GM23338 (cell line): ENCODE results near the gene PTH. TPM values are rescaled to one million over a fixed set of nuclear protein-coding genes. Genes with fewer than 3 reads are reported as not detected.

Experiments used
- ATAC-seq: fragments of 200-7000 bp; cut with Tn5 transposase; 3 replicates; pipeline ENCODE4 v1.9.1; 2020
- DNase-seq: peaks from one replicate; pipeline ENCODE4 v3.0.0-alpha.2; 2015; ENCODE audit warnings: low spot score
- H2AFZ ChIP-seq: fragments of 200-600 bp; sonication (generic); 2 replicates; pipeline ENCODE4 v1.8.0; 2016; ENCODE audit warnings: antibody characterized with exemption, mild to moderate bottlenecking, moderate library complexity
- H3F3A ChIP-seq: fragments of 200-600 bp; sonication (generic); replicated peaks from 2 replicates; pipeline ENCODE4 v1.8.0; 2017; ENCODE audit warnings: antibody characterized with exemption, mixed run types, low read depth
- H3K27ac ChIP-seq: fragments of 200-600 bp; sonication (generic); 2 replicates; pipeline ENCODE4 v1.6.1; 2016; ENCODE audit warnings: low read depth
- H3K27me3 ChIP-seq: fragments of 200-600 bp; sonication (generic); 2 replicates; pipeline ENCODE4 v1.8.0; 2016; ENCODE audit warnings: mild to moderate bottlenecking, mixed run types, moderate library complexity; ENCODE audit not compliant: insufficient read depth
- H3K36me3 ChIP-seq: fragments of 200-600 bp; sonication (generic); 2 replicates; pipeline ENCODE4 v1.8.0; 2016; ENCODE audit warnings: mild to moderate bottlenecking; ENCODE audit not compliant: insufficient read depth
- H3K4me1 ChIP-seq: fragments of 200-600 bp; sonication (generic); 2 replicates; pipeline ENCODE4 v1.8.0; 2016; ENCODE audit warnings: mild to moderate bottlenecking, moderate library complexity; ENCODE audit not compliant: insufficient read depth
- H3K4me2 ChIP-seq: fragments of 200-600 bp; sonication (generic); 2 replicates; pipeline ENCODE4 v1.7.1; 2017; ENCODE audit warnings: mixed run types
- H3K4me3 ChIP-seq: fragments of 200-600 bp; sonication (generic); 2 replicates; pipeline ENCODE4 v1.6.1; 2016; ENCODE audit warnings: mixed run types
- H3K79me2 ChIP-seq: fragments of 200-600 bp; sonication (generic); replicated peaks from 2 replicates; pipeline ENCODE4 v1.8.0; 2017; ENCODE audit warnings: mild to moderate bottlenecking; ENCODE audit not compliant: insufficient read depth
- H3K9me2 ChIP-seq: fragments of 200-600 bp; sonication (generic); 2 replicates; pipeline ENCODE4 v1.8.0; 2017; ENCODE audit not compliant: insufficient read depth
- H4K20me1 ChIP-seq: fragments of 200-600 bp; sonication (generic); replicated peaks from 2 replicates; pipeline ENCODE4 v1.8.0; 2017; ENCODE audit warnings: mild to moderate bottlenecking; ENCODE audit not compliant: insufficient read depth
- H3K27ac Mint-ChIP-seq: 2 replicates; pipeline ENCODE4 v1.8.0; 2020; ENCODE audit warnings: inconsistent platforms, mild to moderate bottlenecking, moderate library complexity, mixed read lengths
- H3K27me3 Mint-ChIP-seq: 3 replicates; pipeline ENCODE4 v1.8.0; 2022; ENCODE audit warnings: low read depth, mild to moderate bottlenecking, moderate library complexity, mixed read lengths, inconsistent platforms; ENCODE audit not compliant: insufficient read depth, poor library complexity
- H3K36me3 Mint-ChIP-seq: 3 replicates; pipeline ENCODE4 v1.8.0; 2021; ENCODE audit warnings: low read depth, mild to moderate bottlenecking, inconsistent platforms, moderate library complexity, mixed read lengths
- H3K4me1 Mint-ChIP-seq: 3 replicates; pipeline ENCODE4 v1.8.0; 2020; ENCODE audit warnings: mild to moderate bottlenecking, inconsistent platforms, mixed read lengths
- H3K4me3 Mint-ChIP-seq: 3 replicates; pipeline ENCODE4 v1.8.0; 2021; ENCODE audit warnings: moderate library complexity, mild to moderate bottlenecking, inconsistent platforms, mixed read lengths
- H3K9me3 Mint-ChIP-seq: 3 replicates; pipeline ENCODE4 v1.8.0; 2020; ENCODE audit warnings: moderate library complexity, mild to moderate bottlenecking, inconsistent platforms, mixed read lengths
- CREB1 ChIP-seq: fragments of 250-450 bp; sonication (Bioruptor Pico); IDR thresholded peaks from 2 replicates; pipeline ENCODE4 v1.5.0; 2020; ENCODE audit warnings: low read depth, mild to moderate bottlenecking, moderate library complexity
- CTCF ChIP-seq, 2 experiments: fragments of 200-600 bp in 1 of 2; sonication (generic) in 1 of 2; conservative IDR thresholded peaks; 2 replicates each; pipeline versions ENCODE4 v1.5.1 to v1.6.1; 2016 to 2017; ENCODE audit warnings: antibody characterized with exemption in 2 of 2, low read depth in 2 of 2, mild to moderate bottlenecking in 2 of 2, moderate library complexity in 1 of 2
- EZH2 ChIP-seq: fragments of 200-600 bp; sonication (generic); IDR thresholded peaks from one replicate; pipeline ENCODE4 v1.8.0; 2017; ENCODE audit warnings: antibody characterized with exemption, mild to moderate bottlenecking, low read depth; ENCODE audit not compliant: unreplicated experiment
- EZH2phosphoT487 ChIP-seq: fragments of 200-600 bp; sonication (generic); IDR thresholded peaks from one replicate; pipeline ENCODE4 v1.8.1; 2018; ENCODE audit warnings: antibody characterized with exemption; ENCODE audit not compliant: unreplicated experiment
- JUNB ChIP-seq: IDR thresholded peaks from one replicate; pipeline ENCODE4 v1.6.1; 2016; ENCODE audit warnings: antibody characterized with exemption; ENCODE audit not compliant: unreplicated experiment
- POLR2AphosphoS5 ChIP-seq: IDR thresholded peaks from 2 replicates; pipeline ENCODE4 v1.6.1; 2016; ENCODE audit warnings: antibody characterized with exemption, low read depth
- STAT1 ChIP-seq: IDR thresholded peaks from one replicate; pipeline ENCODE4 v1.6.1; 2016; ENCODE audit warnings: antibody characterized with exemption; ENCODE audit not compliant: unreplicated experiment
- ZNF114 ChIP-seq: fragments of 250-450 bp; sonication (Bioruptor Pico); IDR thresholded peaks from 2 replicates; pipeline ENCODE4 v1.5.0; 2020; ENCODE audit warnings: mild to moderate bottlenecking, moderate library complexity
- ZNF331 ChIP-seq: fragments of 250-450 bp; sonication (Bioruptor Pico); IDR thresholded peaks from 2 replicates; pipeline ENCODE4 v1.5.0; 2020; ENCODE audit warnings: low read depth, mild to moderate bottlenecking, moderate library complexity
- ZNF462 ChIP-seq: fragments of 250-450 bp; sonication (Bioruptor Pico); IDR thresholded peaks from 2 replicates; pipeline ENCODE4 v1.5.0; 2020; ENCODE audit warnings: mild to moderate bottlenecking, moderate library complexity
- polyA plus RNA-seq: library from polyadenylated mRNA; unstranded; fragments of >200 nt; fragmentation: Nextera tagmentation; extraction: Ambion mirVana; gene quantifications from 2 replicates; pipeline ENCODE4 v1.2.1, GENCODE V29; 2016
- total RNA-seq: library from RNA; depleted of rRNA; stranded (reverse); fragments of >200 nt; shearing (Covaris generic); gene quantifications from 2 replicates; pipeline ENCODE4 v1.2.3, GENCODE V29; 2014

The PTH gene
- total and polyA plus RNA-seq, 2 experiments from 2014 or later: not detected

GRCh38 chr11:13534358-13534757 lies 38.6 kb upstream of the PTH start:
- H3K4me2 ChIP-seq: no peak overlapping the region
- no peak for TF ChIP-seq CTCF (conservative IDR thresholded peaks at IDR 0.05; ENCODE audit: low read depth in 2 of 2)
- H2AFZ ChIP-seq: no peak overlapping the region
- Mint-ChIP-seq H3K9me3 (peaks cover 29% of the 10 kb centered on the region), H3K4me1 (no peaks in the 10 kb centered on the region), H3K36me3 (peaks cover 13% of the 10 kb centered on the region), H3K27me3 (no peaks in the 10 kb centered on the region), H3K4me3 (no peak overlapping the region), H3K27ac (no peak overlapping the region)
- H3K4me1 ChIP-seq: no peaks in the 10 kb centered on the region
- no peak overlapping the region for H3K27ac ChIP-seq
- no peaks in the 10 kb centered on the region for H3K36me3 ChIP-seq
- no peaks in the 10 kb centered on the region for H3K27me3 ChIP-seq
- no peak for ATAC-seq
- H3K9me2 ChIP-seq: peaks cover under 1% of the 10 kb centered on the region; the same call in 1 of the 2 replicates
- no peaks in the 10 kb centered on the region for H3K79me2 ChIP-seq
- no peak for DNase-seq
- H3F3A ChIP-seq: no peaks in the 10 kb centered on the region
- no peaks in the 10 kb centered on the region for H4K20me1 ChIP-seq
- H3K4me3 ChIP-seq: no peak overlapping the region

- Mint-ChIP-seq H3K4me3 (no peak overlapping the region), H3K27me3 (peaks cover 1% of the 10 kb centered on the region)
- no peak for TF ChIP-seq STAT1
- TF ChIP-seq ZNF331: no peak
- no peak for TF ChIP-seq POLR2AphosphoS5
- no peak for TF ChIP-seq EZH2
- TF ChIP-seq ZNF114 (CRISPR knock-in tag): no peak
- TF ChIP-seq JUNB: no peak
Observed at GRCh38 chr11:13525257-13525656, 29.5 kb upstream of the PTH start.

GRCh38 chr11:13503393-13503792 lies 7.6 kb upstream of the PTH start:
- no peaks in the 10 kb centered on the region for H3K9me2 ChIP-seq
- Mint-ChIP-seq H3K4me3 (no peak overlapping the region), H3K27ac (no peak overlapping the region), H3K27me3 (no peaks in the 10 kb centered on the region), H3K36me3 (no peaks in the 10 kb centered on the region), H3K4me1 (no peaks in the 10 kb centered on the region), H3K9me3 (no peaks in the 10 kb centered on the region)
- H3K4me2 ChIP-seq: no peak overlapping the region
- H3F3A ChIP-seq: no peaks in the 10 kb centered on the region
- no peaks in the 10 kb centered on the region for H3K36me3 ChIP-seq
- no peaks in the 10 kb centered on the region for H3K79me2 ChIP-seq
- H3K27me3 ChIP-seq: no peaks in the 10 kb centered on the region
- no peaks in the 10 kb centered on the region for H3K4me1 ChIP-seq
- H3K27ac ChIP-seq: no peak overlapping the region
- H2AFZ ChIP-seq: no peak overlapping the region
- no peaks in the 10 kb centered on the region for H4K20me1 ChIP-seq
- no peak overlapping the region for H3K4me3 ChIP-seq
- DNase-seq (no peak), ATAC-seq (no peak)
- TF ChIP-seq JUNB: no peak
- TF ChIP-seq CREB1 (CRISPR knock-in tag): no peak
- no peak for TF ChIP-seq EZH2
- no peak for TF ChIP-seq ZNF462 (CRISPR knock-in tag)
- no peak for TF ChIP-seq STAT1
- TF ChIP-seq EZH2phosphoT487: no peak
- TF ChIP-seq ZNF114 (CRISPR knock-in tag): no peak

More at GRCh38 chr11:13525257-13525656, 29.5 kb upstream of the PTH start:
- H2AFZ ChIP-seq: no peak overlapping the region
- no peaks in the 10 kb centered on the region for H3K27me3 ChIP-seq
- H3K36me3 ChIP-seq: no peaks in the 10 kb centered on the region
- Mint-ChIP-seq H3K9me3 (peaks cover 3% of the 10 kb centered on the region; the same call in 2 of the 3 replicates), H3K36me3 (no peaks in the 10 kb centered on the region), H3K4me1 (no peaks in the 10 kb centered on the region), H3K27ac (no peak overlapping the region)
- H4K20me1 ChIP-seq: no peaks in the 10 kb centered on the region
- H3K4me2 ChIP-seq: no peak overlapping the region
- H3F3A ChIP-seq: no peaks in the 10 kb centered on the region
- DNase-seq (no peak), ATAC-seq (no peak)
- H3K9me2 ChIP-seq: no peaks in the 10 kb centered on the region
- no peak overlapping the region for H3K27ac ChIP-seq
- no peaks in the 10 kb centered on the region for H3K4me1 ChIP-seq
- no peaks in the 10 kb centered on the region for H3K79me2 ChIP-seq
- H3K4me3 ChIP-seq: no peak overlapping the region
